ENCODE data around the gene TAS2R14.

- TF ChIP-seq RCOR1 (IDR thresholded peaks at IDR 0.05; ENCODE audit: low read depth, low read length) (no peak), NPAS2 (CRISPR knock-in tag; IDR thresholded peaks at IDR 0.05; ENCODE audit: borderline replicate concordance) (no peak), JUNB (IDR thresholded peaks at IDR 0.05) (no peak), KDM5A (IDR thresholded peaks at IDR 0.05) (no peak), POLR2AphosphoS2 (conservative IDR thresholded peaks at IDR 0.05; ENCODE audit: low read length) (no peak), POLR2A (IDR thresholded peaks at IDR 0.05; ENCODE audit: low read length) (no peak), RFX5 (IDR thresholded peaks at IDR 0.05) (no peak), JUN (IDR thresholded peaks at IDR 0.05) (no peak), PHF8 (IDR thresholded peaks at IDR 0.05; ENCODE audit: borderline replicate concordance, low read depth) (no peak), HOXA7 (CRISPR knock-in tag; IDR thresholded peaks at IDR 0.05) (no peak), RAD21 (conservative IDR thresholded peaks at IDR 0.05 in 1 of 2, IDR thresholded peaks at IDR 0.05 in 1 of 2) (no peak)
- TF ChIP-seq, protein P1, sequence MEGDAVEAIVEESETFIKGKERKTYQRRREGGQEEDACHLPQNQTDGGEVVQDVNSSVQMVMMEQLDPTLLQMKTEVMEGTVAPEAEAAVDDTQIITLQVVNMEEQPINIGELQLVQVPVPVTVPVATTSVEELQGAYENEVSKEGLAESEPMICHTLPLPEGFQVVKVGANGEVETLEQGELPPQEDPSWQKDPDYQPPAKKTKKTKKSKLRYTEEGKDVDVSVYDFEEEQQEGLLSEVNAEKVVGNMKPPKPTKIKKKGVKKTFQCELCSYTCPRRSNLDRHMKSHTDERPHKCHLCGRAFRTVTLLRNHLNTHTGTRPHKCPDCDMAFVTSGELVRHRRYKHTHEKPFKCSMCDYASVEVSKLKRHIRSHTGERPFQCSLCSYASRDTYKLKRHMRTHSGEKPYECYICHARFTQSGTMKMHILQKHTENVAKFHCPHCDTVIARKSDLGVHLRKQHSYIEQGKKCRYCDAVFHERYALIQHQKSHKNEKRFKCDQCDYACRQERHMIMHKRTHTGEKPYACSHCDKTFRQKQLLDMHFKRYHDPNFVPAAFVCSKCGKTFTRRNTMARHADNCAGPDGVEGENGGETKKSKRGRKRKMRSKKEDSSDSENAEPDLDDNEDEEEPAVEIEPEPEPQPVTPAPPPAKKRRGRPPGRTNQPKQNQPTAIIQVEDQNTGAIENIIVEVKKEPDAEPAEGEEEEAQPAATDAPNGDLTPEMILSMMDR (IDR thresholded peaks at IDR 0.05) = no peak
- TF ChIP-seq, protein P2, sequence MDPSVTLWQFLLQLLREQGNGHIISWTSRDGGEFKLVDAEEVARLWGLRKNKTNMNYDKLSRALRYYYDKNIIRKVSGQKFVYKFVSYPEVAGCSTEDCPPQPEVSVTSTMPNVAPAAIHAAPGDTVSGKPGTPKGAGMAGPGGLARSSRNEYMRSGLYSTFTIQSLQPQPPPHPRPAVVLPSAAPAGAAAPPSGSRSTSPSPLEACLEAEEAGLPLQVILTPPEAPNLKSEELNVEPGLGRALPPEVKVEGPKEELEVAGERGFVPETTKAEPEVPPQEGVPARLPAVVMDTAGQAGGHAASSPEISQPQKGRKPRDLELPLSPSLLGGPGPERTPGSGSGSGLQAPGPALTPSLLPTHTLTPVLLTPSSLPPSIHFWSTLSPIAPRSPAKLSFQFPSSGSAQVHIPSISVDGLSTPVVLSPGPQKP (IDR thresholded peaks at IDR 0.05; ENCODE audit: low read depth, low read length) = no peak
Observed at GRCh38 chr12:10939163-10939562, at the start of gene TAS2R14.

Data from A549 (cell line).